Fibroblast of skin of right biceps (primary cell): ENCODE data around the gene TAP2.

Source experiments
- DNase-seq: peaks from one replicate; pipeline ENCODE4 v3.0.0-alpha.2; 2013

TAP2 gene

DNA sequence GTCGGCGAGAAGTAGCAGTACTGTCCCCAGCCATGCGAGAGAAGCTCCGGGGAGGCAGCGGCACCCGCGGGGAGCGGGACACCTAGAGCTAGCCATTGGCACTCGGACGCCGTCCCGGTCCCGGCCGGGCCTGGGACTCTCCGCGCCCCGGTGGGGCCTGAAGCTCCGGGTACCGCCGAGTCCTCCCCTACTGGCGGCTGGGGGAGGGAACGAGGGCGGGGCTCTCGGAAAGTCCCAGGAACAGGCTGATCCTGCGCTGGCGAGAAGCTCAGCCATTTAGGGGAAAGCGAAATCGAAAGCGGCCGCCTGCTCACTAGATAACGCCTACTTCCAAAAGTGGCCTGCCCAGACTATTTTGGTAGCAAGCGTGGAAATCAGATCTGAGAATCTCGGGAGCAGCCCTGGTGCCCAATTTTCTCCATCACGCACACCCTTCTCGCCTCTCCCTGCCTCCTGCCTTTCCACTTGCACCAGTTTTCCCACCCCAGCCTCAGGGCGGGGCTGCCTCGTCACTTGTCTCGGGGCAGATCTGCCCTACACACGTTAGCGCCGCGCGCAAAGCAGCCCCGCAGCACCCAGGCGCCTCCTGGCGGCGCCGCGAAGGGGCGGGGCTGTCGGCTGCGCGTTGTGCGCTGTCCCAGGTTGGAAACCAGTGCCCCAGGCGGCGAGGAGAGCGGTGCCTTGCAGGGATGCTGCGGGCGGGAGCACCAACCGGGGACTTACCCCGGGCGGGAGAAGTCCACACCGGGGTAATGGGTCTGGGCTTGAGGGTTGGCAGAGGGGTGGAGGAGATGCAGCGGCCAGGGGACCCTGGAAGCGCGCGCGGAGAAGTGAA lies 15.2 kb upstream of the TAP2 start, which contains the start of the genes PSMB9 and TAP1:
PSMB9 (plus strand) TSS at position 652 of the 835 bp plus-strand sequence; CDS start at position 690, 38 bp downstream.
TAP1 (minus strand) TSS at position 164 of the 835 bp plus-strand sequence; CDS start at position 96, 68 bp downstream.
- peak; percentile 90 for DNase-seq

DNA sequence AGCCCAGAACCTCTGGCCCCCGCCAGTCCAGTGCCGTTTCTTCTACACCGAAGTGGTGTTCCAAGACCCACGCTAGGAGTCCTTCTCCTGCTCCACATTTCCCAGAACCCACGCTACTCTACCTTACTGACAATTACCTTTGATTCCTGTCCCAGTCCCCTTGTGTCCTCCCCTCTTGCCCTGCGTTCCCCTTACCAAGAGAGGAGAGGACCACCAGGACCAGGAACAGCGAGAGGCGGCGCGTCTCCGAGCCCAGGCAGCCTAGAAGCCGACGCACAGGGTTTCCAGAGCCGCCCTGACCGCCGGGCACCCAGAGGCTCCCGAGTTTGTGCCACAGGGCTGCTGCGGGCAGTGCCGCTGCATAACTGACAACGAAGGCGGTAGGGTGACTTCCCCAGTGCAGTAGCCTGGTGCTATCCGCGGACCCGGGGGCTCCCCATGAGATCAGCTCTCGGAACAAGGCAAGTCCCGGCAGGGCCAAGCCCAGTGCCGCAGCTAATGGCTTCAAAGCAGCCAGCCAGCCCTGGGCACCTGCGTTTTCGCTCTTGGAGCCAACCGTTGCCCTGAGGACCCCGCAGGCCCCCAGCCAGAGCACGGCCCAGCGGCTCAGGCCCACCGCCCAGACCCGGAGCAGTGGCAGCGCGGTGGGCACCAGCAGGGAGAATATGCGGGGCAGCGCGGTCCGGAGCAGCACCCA lies 14.5 kb upstream of the TAP2 start:
- peak; percentile 26 for DNase-seq

DNA sequence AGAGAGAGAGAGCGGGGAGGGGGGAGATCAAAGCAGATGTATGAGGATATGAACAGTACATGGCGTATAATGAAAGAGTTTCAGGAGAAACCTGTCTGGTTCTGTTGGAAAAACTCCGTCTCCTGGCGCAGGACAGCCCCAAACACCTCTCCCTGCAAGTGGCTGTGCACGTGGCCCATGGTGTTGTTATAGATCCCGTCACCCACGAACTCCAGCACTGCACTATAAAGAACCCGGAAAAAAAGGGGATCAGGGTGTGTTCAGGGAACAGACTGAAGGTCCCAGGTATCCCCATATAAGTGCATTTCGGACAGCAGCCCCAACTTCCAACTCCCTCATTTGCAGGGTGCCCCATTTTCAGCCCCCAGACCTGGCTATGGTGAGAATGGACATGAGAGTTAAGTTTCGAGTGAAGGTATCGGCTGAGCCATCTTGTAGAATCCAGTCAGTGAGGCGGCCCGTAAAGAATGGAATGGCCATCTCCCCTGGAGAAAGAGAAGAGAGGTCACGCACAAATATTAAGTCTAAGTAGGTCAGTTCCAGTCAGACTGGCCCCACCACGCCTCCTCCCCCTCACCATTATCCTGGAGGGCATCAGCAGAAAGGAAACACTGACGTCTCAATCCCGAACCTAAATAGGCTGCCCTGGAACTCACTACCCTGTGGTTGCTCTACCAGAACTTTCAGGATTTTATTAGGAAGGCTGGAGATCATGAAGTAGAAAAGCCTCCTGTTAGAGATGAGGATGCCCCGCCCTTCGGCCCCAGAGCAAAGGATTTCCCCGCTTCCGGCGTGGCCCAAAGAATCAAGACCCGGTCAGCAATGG lies 13.7 kb upstream of the TAP2 start:
- no peak for DNase-seq

DNA sequence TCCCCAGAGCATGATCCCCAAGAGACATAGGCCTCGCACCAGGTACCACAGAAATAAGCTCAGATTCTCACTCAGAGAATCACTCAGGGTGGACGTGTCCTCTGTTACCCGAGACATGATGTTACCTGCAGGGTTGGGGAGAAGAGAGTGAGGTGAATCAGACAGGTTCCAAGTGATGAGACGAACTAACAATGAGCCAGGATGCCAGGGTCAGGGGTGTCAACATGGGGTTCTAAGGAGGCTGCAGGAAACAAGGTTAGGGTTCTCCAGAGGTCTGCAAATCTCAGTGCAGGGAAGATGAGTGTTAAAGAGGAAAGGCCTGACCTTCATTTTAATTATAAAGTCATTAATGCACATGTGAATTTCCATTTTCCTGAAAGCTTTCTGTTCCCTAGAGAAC lies 12.5 kb upstream of the TAP2 start:
- no peak for DNase-seq

DNA sequence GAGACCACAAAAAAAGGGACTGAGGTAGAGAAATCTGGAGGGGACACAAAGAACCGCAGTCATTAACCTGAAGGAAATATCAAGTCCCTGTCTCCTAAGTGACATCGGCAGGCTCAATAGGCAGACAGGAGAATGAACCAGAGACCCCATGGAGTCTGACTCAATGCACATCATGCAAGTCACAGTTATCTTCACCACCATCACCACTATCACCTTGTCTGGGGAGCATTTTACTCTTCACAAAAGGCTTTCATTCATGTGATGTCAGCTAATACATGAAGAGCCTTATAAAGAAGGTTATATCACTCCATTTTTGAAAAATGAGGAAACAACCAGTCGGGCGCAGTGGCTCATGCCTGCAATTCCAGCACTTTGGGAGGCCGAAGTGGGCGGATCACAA lies 10.6 kb upstream of the TAP2 start:
- DNase-seq = no peak

DNA sequence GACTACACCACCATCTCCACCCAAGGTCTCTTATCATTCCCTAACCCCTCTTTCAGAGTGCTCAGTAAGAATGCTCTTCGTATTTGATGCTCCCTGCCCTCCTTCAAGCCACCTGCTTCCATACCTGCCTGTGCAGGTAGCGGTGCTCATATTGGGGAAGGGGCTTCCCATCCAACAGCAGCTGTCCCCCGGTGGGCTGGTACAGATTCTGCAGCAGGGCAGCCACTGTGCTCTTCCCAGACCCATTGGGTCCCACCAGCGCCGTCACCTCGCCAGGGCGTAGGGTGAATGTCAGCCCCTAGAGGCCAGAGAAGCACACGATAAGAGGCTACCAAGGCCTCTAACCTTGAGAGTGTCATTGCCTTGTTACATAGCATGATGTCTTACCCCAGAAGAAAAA lies 9.3 kb upstream of the TAP2 start:
- no peak for DNase-seq

DNA sequence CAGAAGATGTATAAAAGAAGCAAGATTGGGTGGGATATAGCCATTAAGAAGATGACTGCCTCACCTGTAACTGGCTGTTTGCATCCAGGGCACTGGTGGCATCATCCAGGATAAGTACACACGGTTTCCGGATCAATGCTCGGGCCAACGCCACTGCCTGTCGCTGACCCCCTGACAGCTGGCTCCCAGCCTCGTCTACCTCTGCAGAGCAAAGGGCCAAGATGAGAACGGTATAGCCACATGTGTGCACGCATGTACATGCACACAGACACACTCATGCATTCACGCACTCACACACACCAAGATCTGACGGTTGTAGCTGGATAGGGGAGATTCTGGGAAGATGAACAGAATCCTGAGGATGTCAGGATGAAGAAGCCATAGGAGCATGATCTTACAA lies 8.5 kb upstream of the TAP2 start:
- no peak for DNase-seq

DNA sequence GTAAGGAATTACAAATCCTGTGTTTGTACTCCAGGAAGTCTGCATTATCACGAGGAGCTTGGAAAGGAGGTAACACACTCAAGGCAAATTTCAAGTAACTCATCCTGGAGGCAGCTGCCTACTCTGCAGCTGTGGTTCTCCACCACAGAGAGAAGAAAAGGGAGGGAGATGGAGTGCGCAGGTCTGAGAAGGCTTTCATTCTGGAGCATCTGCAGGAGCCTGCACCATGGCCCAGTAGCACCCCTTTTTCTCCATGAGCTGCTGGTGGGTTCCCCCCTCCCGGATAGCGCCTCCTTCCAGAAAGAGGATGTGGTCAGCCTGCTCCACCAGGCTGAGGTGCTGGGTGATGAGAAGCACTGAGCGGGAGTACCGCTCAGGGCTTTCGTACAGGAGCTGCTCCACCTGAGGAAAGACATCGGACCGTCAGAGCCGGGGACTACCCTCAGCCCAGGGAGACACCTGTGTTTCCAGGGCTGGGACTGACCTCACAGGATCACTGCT lies 6.9 kb upstream of the TAP2 start:
- no peak for DNase-seq

DNA sequence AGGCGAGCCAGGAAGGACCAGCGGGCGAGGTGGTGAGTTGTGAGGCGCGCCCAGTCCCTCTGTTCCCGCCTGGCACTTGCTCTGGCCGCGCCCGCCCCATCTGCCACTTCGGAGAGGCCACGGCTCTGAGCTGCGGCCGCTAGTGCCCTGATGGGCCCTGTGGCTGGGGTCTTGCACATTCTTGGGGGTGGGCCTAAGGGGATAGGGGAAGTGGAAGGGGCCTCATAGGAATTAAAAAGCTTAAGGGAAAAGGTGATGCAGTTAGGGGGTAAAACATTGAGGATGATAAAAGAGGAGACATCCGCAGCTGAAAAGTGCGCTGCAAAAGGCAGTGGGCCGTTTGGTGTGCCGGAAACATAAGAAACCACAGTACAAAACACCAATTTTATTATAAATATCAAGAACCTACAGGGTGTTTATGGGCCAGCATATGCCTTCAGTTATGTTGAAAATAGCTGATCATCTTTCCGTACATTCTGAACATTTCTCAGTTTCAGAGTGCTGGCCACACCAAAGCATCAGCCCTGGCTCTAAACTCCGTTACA lies 6.4 kb upstream of the TAP2 start:
- no peak for DNase-seq

DNA sequence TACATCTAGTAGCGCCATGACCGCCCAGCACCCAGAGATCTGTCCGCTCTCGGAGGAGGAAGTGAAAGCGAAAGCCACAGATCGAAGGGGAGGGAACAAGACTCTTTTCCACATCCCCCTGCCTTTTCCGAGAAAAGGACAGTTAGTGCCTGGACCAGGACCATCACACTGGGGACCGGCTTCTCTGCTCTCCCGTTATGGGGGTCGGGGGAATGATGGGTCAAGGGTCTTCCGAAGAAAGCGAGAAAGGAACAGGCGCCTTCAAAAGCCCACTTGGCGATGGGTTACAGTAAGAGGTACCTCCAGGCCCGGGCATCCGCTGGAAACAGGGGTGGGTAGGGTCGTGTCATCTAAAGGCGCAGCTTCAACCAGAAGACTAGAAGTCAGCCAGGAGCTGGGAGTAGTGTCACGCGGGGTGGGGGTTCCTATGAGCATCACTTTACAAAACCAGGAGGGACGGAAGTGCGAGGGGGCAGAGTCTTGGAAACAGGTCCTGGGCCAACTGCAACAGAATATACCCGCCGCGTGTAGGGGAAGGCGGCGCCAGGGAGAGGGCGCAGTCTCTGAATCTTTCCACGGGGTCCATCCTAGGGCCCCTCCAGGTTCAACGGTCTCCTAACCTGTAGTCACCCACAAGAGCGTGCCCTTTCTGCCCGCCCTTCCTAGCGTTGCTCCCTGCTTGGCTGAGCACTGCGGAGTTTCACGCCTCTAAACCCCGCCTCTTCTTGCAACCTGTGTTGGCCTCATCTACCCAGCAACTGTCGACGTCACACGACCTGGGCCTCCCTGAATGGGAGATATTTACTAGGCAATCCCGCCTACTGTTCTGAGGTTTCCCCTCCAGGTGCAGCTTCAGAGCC lies 5.7 kb upstream of the TAP2 start, which contains the start of gene PSMB8:
PSMB8 (minus strand) TSS at position 69 of the 860 bp plus-strand sequence; CDS start at position 18, 51 bp downstream.
- peak; percentile 89 for DNase-seq

DNA sequence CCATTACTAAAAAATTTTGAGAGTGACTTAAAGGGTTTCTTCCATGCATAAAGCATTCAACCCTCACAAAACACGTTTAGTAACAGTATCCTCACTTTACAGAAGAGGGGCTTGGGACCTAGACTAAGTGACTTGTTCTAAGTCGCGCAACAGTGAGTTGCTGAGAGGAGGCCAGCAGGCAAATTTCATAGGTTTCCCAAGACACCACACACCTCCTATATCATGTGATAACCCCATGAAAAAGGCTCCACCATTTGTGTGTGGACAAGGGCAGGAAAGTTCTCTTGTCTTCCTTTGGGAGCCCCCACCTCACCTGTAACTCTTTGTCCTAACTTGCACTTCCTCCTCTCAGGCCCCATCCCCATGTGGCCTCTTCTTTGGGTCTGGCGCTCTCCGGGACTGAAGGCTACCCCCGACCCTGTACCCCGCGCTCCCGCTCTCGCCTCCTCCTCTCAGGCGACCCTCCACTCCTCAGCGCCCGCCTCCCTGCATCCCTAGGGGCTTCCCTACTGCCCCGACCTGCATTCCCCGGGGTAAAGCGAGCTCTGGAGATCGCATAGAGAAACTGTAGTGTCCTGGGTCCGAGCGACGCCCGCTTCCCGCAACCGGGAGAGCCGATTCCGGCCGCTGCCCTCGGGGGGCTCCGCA lies 4.9 kb upstream of the TAP2 start:
- no peak for DNase-seq

DNA sequence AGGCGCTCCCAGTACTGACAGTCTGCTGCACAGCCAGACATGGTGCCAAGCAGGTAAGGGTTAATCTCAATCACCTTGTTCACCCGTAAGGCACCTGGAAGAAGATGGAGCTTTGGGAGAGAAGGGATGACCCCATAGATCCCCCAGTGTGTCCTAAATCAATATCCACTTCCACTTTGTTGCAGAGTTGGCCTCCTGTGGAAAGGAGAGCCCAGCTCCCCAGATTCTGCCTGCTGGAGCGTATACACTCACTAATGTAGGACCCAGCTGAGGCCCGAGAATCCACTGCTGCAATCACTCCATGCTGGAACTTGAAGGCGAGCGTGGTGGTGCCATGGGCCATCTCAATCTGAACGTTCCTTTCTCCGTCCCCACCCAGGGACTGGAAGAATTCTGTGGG lies 4.2 kb upstream of the TAP2 start:
- DNase-seq = no peak

DNA sequence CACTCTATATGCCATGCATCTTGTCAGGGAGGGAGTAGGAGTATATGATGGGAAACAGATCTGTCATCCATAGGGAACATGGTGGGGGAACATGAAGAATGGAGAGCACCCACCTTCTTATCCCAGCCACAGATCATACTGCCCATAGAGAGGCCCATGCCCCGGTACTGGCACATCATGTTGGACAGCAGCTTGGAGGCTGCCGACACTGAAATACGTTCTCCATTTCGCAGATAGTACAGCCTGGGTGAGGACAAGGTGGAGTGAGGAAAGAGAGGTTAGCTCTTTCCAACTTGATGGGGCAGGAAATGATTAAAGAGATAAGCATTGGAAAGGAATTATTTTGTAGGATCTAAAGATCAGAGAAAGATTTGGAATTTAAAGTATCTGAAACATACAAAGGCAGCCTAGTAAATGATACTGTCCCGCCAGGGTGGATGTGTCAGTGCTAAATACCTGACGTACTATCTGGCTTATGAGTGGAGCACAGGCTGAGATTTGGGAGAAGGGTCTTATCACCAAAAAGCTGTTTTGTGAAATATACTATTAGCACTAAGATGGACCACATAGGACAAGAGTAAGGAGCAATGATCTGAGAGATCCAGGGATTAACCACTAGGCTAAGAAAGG lies 3.6 kb upstream of the TAP2 start:
- DNase-seq = no peak

DNA sequence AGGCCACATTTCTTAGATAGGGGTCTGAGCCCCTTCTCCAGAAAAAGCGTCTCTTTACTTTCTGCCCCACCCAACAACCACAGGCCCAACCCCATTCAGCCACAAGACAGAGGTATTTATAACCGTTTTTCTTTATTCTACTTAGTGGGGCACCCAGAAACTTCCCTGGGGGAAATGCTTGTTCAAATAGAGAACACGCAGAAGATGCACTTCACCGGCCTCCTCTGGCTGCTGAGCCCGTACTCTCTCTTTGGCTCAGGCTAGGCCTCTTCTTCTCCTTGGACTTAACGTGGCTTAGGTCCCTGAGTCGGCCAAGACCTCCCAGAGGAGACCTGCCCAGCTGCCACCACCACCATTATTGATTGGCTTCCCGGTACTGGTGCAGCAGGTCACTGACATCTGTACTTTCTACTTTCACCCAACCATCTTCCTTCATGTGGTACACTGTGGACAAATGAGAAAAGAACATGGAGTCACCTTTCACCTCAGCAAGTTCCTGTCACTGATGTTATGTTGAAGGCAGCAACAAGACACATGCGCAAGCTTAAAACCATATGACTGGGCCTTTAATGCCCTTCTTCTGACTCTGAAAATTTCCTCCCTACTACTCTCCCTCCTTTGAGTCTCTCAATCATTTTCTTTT lies 2.2 kb upstream of the TAP2 start:
- DNase-seq = no peak

DNA sequence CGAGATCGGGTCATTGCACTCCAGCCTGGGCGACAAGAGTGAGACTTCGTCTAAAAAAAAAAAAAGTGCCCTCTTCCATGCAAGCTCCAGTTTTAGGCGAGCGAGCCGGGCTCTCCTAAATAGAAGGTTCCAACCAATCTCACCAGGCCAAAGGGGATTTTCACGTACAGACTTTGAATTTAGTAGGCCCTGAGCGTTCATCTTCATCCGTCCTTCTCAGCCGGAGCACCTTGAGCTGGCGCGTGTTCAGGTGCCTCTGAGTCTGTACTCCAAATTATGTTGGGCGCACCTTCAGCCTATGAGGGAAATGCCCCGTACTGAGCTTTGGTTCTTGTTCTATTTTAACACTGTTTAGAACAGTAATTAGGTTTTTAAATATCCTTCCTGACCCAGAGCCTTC lies 817 bp upstream of the TAP2 start:
- no peak for DNase-seq

DNA sequence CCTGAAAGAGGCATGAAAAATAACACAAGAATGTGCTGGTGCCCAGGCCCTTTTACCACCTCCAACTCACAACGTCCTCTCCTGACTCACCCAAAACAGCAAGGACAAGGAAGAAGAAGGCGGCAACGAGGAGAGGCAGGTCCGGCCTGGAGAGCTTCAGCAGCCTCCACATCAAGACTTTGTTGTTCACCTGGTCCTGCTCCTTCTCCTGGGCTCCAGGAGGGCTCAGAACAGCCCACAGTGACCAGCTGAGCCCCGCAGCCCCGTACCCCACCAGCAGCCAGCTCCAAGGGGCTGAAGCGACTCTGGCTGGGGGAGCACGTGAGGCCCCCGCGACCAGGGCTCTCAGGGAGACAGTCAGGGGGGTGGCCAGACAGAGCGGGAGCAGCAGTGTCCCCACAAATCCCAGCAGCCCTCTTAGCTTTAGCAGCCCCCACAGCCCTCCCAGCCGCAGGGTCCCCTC lies 857 bp downstream of the TAP2 start:
- DNase-seq = peak; percentile 9

DNA sequence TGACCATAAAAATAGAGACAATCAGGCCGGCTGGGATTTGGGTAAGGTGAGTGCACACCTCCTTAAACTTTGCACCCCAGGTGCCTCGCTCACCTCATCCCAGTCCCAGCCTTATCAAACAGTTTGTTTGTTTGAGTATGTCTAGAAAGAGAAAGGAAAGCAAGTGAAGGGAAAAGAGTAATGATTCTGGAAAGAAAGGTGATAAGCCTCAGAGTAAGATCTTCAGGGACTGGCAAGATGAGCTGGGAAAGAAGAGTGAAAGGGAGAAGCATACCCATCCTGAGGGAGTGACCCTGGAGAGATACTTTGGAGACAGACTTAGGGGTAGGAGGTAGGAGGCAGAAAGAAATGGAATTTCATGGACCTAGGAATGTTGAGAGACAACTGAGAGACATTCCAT lies 1.7 kb downstream of the TAP2 start:
- no peak for DNase-seq

DNA sequence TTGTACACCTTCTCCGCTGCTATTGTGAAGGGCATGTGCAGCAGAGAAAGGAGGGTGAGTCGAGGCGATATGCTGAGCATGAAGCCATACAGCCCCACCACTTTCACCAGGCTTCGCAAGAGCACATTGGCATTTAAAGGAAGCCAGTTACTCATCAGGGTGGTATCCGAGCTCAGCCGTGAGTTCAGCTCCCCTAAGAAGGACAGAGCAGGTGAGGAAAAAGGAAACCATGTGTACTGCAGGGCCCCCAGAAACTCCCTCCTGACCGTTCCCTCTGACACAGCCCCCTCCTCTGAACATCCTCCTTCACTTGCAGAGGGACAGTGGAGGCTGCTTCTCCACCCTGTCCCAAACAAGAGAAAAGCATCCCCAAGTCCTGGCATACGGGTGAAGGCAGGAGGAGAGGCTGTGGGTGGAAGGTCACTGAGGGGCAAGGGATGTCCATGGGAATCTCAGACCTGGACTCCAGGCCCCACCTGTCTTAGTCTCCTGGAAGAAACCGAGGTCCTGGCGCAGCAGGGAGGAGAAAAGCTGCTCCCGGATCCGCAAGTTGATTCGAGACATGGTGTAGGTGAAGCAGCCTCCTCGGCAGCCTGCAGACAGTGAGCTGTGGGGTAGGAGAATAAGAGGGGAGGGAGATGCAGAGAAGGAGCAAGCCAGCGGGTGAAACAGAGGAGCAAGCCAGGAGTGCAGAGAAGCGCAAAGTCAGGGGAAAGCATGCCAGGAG lies 3.2 kb downstream of the TAP2 start:
- no peak for DNase-seq

DNA sequence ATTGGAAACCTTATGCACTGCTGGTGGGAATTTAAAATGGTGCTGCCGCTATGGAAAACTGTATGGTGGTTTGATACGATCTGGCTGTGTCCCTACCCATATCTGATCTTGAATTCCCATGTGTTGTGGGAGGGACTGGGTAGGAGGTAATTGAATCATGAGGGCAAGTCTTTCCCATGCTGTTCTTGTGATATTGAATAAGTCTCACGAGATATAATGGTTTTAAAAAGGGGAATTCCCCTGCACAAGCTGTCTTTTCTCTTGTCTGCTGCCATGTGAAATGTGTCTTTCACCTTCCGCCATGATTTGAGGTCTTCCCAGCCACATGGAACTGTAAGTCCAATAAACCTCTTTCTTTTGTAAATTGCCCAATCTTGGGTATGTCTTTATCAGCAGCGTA lies 4.9 kb downstream of the TAP2 start:
- DNase-seq = no peak
